ENCODE results near the gene SAFB. TPM values are rescaled to one million over a fixed set of nuclear protein-coding genes. Genes with fewer than 3 reads are reported as not detected.

SAFB gene
- polyA plus RNA-seq, 2 of the 4 experiments (the other 2 are of a cell fraction), result 55.0 to 74.0 TPM

DNA sequence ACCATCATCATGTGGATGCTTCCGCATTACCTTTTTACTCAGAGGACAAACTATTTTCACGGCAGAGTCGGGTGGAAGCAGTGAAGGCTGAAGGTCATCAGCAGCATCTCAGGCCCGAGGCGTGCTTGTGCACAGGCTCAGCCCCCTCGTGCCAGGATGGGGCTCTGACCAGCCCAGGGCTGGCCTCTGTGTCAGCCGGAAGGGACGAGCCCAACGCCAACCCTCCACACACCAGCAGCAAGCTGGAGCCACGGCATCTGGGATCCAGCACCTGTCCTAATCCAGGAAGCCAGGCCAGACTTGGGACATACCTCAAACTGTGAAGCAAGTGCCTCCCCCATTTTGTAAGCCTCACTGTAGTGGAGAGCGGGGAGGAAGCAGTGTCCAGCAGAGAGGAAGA, 46.3 kb downstream of the SAFB start:
- Histone ChIP-seq H3K27ac (no peak overlapping the region), H3K4me3 (no peak overlapping the region), H3K9me3 (no peaks in the 10 kb centered on the region), H3K4me1 (peaks cover 14% of the 10 kb centered on the region), H3K4me2 (no peak overlapping the region)
- ATAC-seq (no peak), DNase-seq (ENCODE audit: low read depth in 1 of 2, low spot score in 1 of 2) (no peak), FAIRE-seq (no peak)
- ChIA-PET CTCF (interaction anchor here (1.1 kb wide), 1 partner anchor 14 kb away, joined by 3 read pairs; no protein-coding TSS in a partner anchor), POLR2A (no interaction called here)
- 88% methylated on average over 9 of the region's 11 CpGs for WGBS (ENCODE audit: missing lambda C conversion rate)
- no peak for TF ChIP-seq CBX8 (IDR thresholded peaks at IDR 0.05)
- TF ChIP-seq EHF (CRISPR knock-in tag; IDR thresholded peaks at IDR 0.05), result no peak

DNA sequence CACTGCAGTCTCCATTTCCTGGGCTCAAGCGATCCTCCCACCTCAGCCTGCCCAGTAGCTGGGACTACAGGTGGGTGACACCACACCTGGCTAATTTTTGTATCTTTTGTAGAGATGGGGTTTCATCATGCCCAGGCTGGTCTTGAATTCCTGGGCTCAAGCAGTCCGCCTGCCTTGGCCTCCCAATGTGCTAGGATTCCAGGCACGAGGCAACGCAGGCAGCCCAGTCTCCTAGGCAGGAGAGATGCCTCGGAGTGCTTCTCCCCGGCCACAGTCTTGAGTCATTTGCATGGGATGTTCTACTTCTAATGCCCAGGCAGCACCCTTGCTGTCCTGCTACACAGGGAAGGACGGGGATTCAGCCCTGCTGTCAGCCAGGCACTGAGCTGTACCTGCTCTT, 48.7 kb downstream of the SAFB start:
- Histone ChIP-seq H3K4me3 (no peak overlapping the region), H3K9me3 (no peaks in the 10 kb centered on the region), H3K4me2 (no peak overlapping the region), H3K4me1 (no peaks in the 10 kb centered on the region), H3K27ac (no peak overlapping the region)
- DNase-seq (ENCODE audit: low read depth in 1 of 2, low spot score in 1 of 2), result no peak
- ChIA-PET POLR2A (no interaction called here), CTCF (interaction anchor here (0.6 kb wide), 1 partner anchor 38 kb away, joined by 4 read pairs; no protein-coding TSS in a partner anchor)
- 92% methylated on average over 7 of the region's 7 CpGs for WGBS (ENCODE audit: missing lambda C conversion rate)
- no peak for ATAC-seq
- no peak for TF ChIP-seq CEBPB (IDR thresholded peaks at IDR 0.05)
- no peak for TF ChIP-seq POLR2AphosphoS2 (conservative IDR thresholded peaks at IDR 0.05; ENCODE audit: low read length)
- no peak for TF ChIP-seq HOXA7 (CRISPR knock-in tag; IDR thresholded peaks at IDR 0.05)
- TF ChIP-seq, protein P1, sequence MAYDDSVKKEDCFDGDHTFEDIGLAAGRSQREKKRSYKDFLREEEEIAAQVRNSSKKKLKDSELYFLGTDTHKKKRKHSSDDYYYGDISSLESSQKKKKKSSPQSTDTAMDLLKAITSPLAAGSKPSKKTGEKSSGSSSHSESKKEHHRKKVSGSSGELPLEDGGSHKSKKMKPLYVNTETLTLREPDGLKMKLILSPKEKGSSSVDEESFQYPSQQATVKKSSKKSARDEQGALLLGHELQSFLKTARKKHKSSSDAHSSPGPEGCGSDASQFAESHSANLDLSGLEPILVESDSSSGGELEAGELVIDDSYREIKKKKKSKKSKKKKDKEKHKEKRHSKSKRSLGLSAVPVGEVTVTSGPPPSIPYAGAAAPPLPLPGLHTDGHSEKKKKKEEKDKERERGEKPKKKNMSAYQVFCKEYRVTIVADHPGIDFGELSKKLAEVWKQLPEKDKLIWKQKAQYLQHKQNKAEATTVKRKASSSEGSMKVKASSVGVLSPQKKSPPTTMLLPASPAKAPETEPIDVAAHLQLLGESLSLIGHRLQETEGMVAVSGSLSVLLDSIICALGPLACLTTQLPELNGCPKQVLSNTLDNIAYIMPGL (CRISPR knock-in tag; IDR thresholded peaks at IDR 0.05; ENCODE audit: borderline replicate concordance), result no peak
- TF ChIP-seq GATA3 (IDR thresholded peaks at IDR 0.05; ENCODE audit: borderline replicate concordance), result no peak
- TF ChIP-seq FOSL2 (IDR thresholded peaks at IDR 0.05), result no peak
- no peak for TF ChIP-seq FOSL2 (CRISPR knock-in tag; IDR thresholded peaks at IDR 0.05)
- no peak for TF ChIP-seq RFX5 (IDR thresholded peaks at IDR 0.05)
- TF ChIP-seq POLR2A (IDR thresholded peaks at IDR 0.05; ENCODE audit: low read length), result no peak
- TF ChIP-seq SMC3 (IDR thresholded peaks at IDR 0.05), result no peak
- TF ChIP-seq RNF2 (IDR thresholded peaks at IDR 0.05; ENCODE audit: borderline replicate concordance, low read depth), result no peak
- TF ChIP-seq ZSCAN20 (CRISPR knock-in tag; IDR thresholded peaks at IDR 0.05), result no peak
- no peak for TF ChIP-seq TP53 (CRISPR knock-in tag; IDR thresholded peaks at IDR 0.05)
- TF ChIP-seq ZNF302 (CRISPR knock-in tag; IDR thresholded peaks at IDR 0.05), result no peak
- TF ChIP-seq CHD4 (IDR thresholded peaks at IDR 0.05; ENCODE audit: borderline replicate concordance), result no peak
- TF ChIP-seq RCOR1 (IDR thresholded peaks at IDR 0.05; ENCODE audit: low read depth, low read length), result no peak
- TF ChIP-seq, protein P2, sequence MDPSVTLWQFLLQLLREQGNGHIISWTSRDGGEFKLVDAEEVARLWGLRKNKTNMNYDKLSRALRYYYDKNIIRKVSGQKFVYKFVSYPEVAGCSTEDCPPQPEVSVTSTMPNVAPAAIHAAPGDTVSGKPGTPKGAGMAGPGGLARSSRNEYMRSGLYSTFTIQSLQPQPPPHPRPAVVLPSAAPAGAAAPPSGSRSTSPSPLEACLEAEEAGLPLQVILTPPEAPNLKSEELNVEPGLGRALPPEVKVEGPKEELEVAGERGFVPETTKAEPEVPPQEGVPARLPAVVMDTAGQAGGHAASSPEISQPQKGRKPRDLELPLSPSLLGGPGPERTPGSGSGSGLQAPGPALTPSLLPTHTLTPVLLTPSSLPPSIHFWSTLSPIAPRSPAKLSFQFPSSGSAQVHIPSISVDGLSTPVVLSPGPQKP (IDR thresholded peaks at IDR 0.05; ENCODE audit: low read depth, low read length), result no peak
- TF ChIP-seq EP300 (IDR thresholded peaks at IDR 0.05), result no peak
- no peak for TF ChIP-seq JUN (IDR thresholded peaks at IDR 0.05)
- FAIRE-seq, result no peak

DNA sequence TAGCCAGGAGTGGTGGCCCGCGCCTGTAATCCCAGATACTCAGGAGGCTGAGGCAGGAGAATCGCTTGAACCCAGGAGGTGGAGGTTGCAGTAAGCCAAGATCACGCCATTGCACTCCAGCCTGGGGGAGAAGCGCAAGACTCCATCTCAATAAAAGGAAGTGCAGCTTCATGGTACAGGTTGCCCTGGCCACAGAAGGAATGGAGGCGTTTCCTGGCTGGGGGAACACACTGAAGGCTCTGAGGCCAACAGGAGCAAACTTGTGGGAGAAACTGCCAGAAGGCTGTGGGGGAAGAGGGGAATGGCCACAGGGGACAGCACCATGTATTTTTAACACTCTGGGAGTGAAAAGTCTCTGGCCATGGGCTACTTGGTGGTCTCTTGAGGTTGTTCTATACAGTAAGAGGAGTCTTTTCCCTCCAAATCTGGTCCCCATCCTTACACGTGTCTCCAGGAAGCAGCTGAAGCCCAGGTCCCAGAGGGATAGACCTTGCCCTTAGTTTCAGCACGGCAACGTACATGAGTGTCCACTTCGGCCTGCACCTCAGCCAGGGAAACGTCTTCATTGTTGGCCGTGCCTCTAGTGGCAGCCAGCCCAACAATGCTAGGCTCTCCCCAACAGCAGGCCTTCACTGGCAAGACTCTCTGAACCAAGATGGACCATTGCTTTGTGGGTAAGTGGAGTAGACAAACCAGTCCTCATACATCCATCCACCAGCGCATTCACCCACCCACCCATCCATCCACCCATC, 50.0 kb downstream of the SAFB start:
- no peaks in the 10 kb centered on the region for H3K4me1 ChIP-seq
- H3K4me3 ChIP-seq, result no peak overlapping the region
- FAIRE-seq, result no peak
- no peak for DNase-seq (ENCODE audit: low read depth in 1 of 2, low spot score in 1 of 2)
- ChIA-PET POLR2A (no interaction called here), CTCF (no interaction called here)
- WGBS (ENCODE audit: missing lambda C conversion rate), result 91% methylated on average over 13 of the region's 13 CpGs
- H3K9me3 ChIP-seq, result no peaks in the 10 kb centered on the region
- no peak overlapping the region for H3K27ac ChIP-seq
- TF ChIP-seq MAZ (IDR thresholded peaks at IDR 0.05; ENCODE audit: borderline replicate concordance, low read depth, low read length), result no peak
- no peak for TF ChIP-seq FOXS1 (CRISPR knock-in tag; IDR thresholded peaks at IDR 0.05)
- no peak for TF ChIP-seq KDM5A (IDR thresholded peaks at IDR 0.05)
- TF ChIP-seq RAD21 (conservative IDR thresholded peaks at IDR 0.05 in 1 of 2, IDR thresholded peaks at IDR 0.05 in 1 of 2), result no peak
- TF ChIP-seq MYC (IDR thresholded peaks at IDR 0.05; ENCODE audit: borderline replicate concordance, low read length), result no peak
- TF ChIP-seq, protein P1 (CRISPR knock-in tag; IDR thresholded peaks at IDR 0.05; ENCODE audit: borderline replicate concordance), result no peak
- TF ChIP-seq, protein P3, sequence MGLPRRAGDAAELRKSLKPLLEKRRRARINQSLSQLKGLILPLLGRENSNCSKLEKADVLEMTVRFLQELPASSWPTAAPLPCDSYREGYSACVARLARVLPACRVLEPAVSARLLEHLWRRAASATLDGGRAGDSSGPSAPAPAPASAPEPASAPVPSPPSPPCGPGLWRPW (IDR thresholded peaks at IDR 0.05), result no peak
- ATAC-seq, result no peak
- H3K4me2 ChIP-seq, result no peak overlapping the region
